HepG2 (cell line): Measurements from ENCODE around the gene CEP250. TPM values are rescaled to one million over a fixed set of nuclear protein-coding genes. Genes with fewer than 3 reads are reported as not detected.
A peak's percentile ranks its signal among the peaks of the same experiment; 100 is the strongest.

Experiments
- FOXJ3 ChIP-seq: sonication (generic); formaldehyde crosslinking; IDR thresholded peaks from 2 replicates; pipeline ENCODE4 v1.4.0; 2020; ENCODE audit warnings: missing genetic modification reagents, mild to moderate bottlenecking, borderline replicate concordance
- GATAD1 ChIP-seq: IDR thresholded peaks from 2 replicates; pipeline ENCODE4 v1.6.1; 2016; ENCODE audit warnings: missing genetic modification reagents, missing compliant biosample characterization
- HDAC6 ChIP-seq: fragments of 200-600 bp; sonication (generic); IDR thresholded peaks from 2 replicates; pipeline ENCODE4 v1.7.0; 2017; ENCODE audit warnings: mild to moderate bottlenecking, antibody characterized with exemption, low read length, low read depth
- JUN ChIP-seq: sonication (generic); formaldehyde crosslinking; IDR thresholded peaks from 2 replicates; pipeline ENCODE4 v1.4.0; 2020; ENCODE audit warnings: mild to moderate bottlenecking, missing genetic modification reagents
- MTA1 ChIP-seq: sonication (generic); formaldehyde crosslinking; IDR thresholded peaks from 2 replicates; pipeline ENCODE4 v1.4.0; 2020; ENCODE audit warnings: missing genetic modification reagents, mild to moderate bottlenecking, borderline replicate concordance
- MTERF4 ChIP-seq: sonication (generic); formaldehyde crosslinking; IDR thresholded peaks from 2 replicates; pipeline ENCODE4 v1.8.0; 2023; ENCODE audit warnings: mild to moderate bottlenecking, missing genetic modification reagents
- NFIC ChIP-seq: IDR thresholded peaks from 2 replicates; pipeline ENCODE4 v1.6.1; 2012; ENCODE audit warnings: mild to moderate bottlenecking, low read length, inconsistent platforms
- POLR2AphosphoS2 ChIP-seq: IDR thresholded peaks from 2 replicates; pipeline ENCODE4 v1.6.1; 2011; ENCODE audit warnings: low read depth, low read length, improper control_type of control experiment
- PPARG ChIP-seq: conservative IDR thresholded peaks from 2 replicates; pipeline ENCODE4 v1.6.1; 2016; ENCODE audit warnings: missing biosample characterization, missing genetic modification reagents
- ZKSCAN8 ChIP-seq: IDR thresholded peaks from 2 replicates; pipeline ENCODE4 v1.6.1; 2016; ENCODE audit warnings: borderline replicate concordance, missing genetic modification reagents, missing compliant biosample characterization
- ZNF143 ChIP-seq: sonication (generic); formaldehyde crosslinking; IDR thresholded peaks from 2 replicates; pipeline ENCODE4 v1.4.0; 2020; ENCODE audit warnings: missing genetic modification reagents
- ZNF180 ChIP-seq: sonication (generic); formaldehyde crosslinking; IDR thresholded peaks from 2 replicates; pipeline ENCODE4 v1.4.0; 2020; ENCODE audit warnings: low read depth, missing genetic modification reagents, borderline replicate concordance
- ZNF547 ChIP-seq: sonication (generic); formaldehyde crosslinking; IDR thresholded peaks from 2 replicates; pipeline ENCODE4 v1.5.1; 2020; ENCODE audit warnings: mild to moderate bottlenecking, missing genetic modification reagents
- ZNF577 ChIP-seq: sonication (generic); formaldehyde crosslinking; IDR thresholded peaks from 2 replicates; pipeline ENCODE4 v1.4.0; 2020; ENCODE audit warnings: mild to moderate bottlenecking, low read depth, missing genetic modification reagents, borderline replicate concordance
- ZNF816 ChIP-seq: sonication (generic); formaldehyde crosslinking; IDR thresholded peaks from 2 replicates; pipeline ENCODE4 v1.8.0; 2022; ENCODE audit warnings: missing genetic modification reagents, mild to moderate bottlenecking, borderline replicate concordance
- polyA plus RNA-seq, 8 experiments: library from polyadenylated mRNA; depleted of rRNA in 3 of 8; stranded (reverse) in 7 of 8; unstranded in 1 of 8; fragments of >200 nt; fragmentation: Illumina TruSeq in 4 of 8; extraction: Trizol in 4 of 8; gene quantifications; 2 replicates each; pipeline versions ENCODE4 v1.2.1 to v1.2.3, GENCODE V29; 2011 to 2016; ENCODE audit warnings: low read depth in 4 of 8, missing spikeins in 1 of 8, mixed read lengths in 1 of 8; ENCODE audit not compliant: insufficient read depth in 1 of 8
- total RNA-seq, 5 experiments: library from RNA; depleted of rRNA; stranded (reverse); fragments of >200 nt; fragmentation: Illumina TruSeq; extraction: Trizol; gene quantifications; 2 replicates each; pipeline ENCODE4 v1.2.3, GENCODE V29; 2016; ENCODE audit warnings: low read depth in 1 of 5
- TF ChIP-seq, protein P1 (sequence below): sonication (generic); formaldehyde crosslinking; IDR thresholded peaks from 2 replicates; pipeline ENCODE4 v1.4.0; 2020; ENCODE audit warnings: missing genetic modification reagents, borderline replicate concordance
- TF ChIP-seq, protein P2 (sequence below): sonication (generic); formaldehyde crosslinking; IDR thresholded peaks from 2 replicates; pipeline ENCODE4 v1.5.0; 2020; ENCODE audit warnings: mild to moderate bottlenecking, missing genetic modification reagents
- TF ChIP-seq, protein P3 (sequence below): sonication (generic); formaldehyde crosslinking; conservative IDR thresholded peaks from 2 replicates; pipeline ENCODE4 v1.4.0; 2020; ENCODE audit warnings: missing genetic modification reagents

The CEP250 gene
- total and polyA plus RNA-seq, 2 of the 13 experiments (the other 11 are each of a cell fraction or from before 2014, with no cell fraction given) = 28.8 to 55.3 TPM

- TF ChIP-seq ZNF143 (CRISPR knock-in tag) (no peak), ZNF577 (no peak; the same call in 1 of the 2 replicates), PPARG (CRISPR knock-in tag) (peak; percentile 69), ZNF547 (peak; percentile 94), MTA1 (CRISPR knock-in tag) (peak; percentile 60; the same call in 1 of the 2 replicates), ZNF180 (CRISPR knock-in tag) (no peak), ZNF816 (CRISPR knock-in tag) (no peak; the same call in 1 of the 2 replicates), NFIC (no peak), MTERF4 (CRISPR knock-in tag) (peak; percentile 90; the same call in 1 of the 2 replicates), JUN (CRISPR knock-in tag) (no peak; the same call in 1 of the 2 replicates), HDAC6 (no peak), FOXJ3 (CRISPR knock-in tag) (no peak), ZKSCAN8 (no peak), GATAD1 (CRISPR knock-in tag) (peak; percentile 89), POLR2AphosphoS2 (no peak)
- TF ChIP-seq, protein P1, sequence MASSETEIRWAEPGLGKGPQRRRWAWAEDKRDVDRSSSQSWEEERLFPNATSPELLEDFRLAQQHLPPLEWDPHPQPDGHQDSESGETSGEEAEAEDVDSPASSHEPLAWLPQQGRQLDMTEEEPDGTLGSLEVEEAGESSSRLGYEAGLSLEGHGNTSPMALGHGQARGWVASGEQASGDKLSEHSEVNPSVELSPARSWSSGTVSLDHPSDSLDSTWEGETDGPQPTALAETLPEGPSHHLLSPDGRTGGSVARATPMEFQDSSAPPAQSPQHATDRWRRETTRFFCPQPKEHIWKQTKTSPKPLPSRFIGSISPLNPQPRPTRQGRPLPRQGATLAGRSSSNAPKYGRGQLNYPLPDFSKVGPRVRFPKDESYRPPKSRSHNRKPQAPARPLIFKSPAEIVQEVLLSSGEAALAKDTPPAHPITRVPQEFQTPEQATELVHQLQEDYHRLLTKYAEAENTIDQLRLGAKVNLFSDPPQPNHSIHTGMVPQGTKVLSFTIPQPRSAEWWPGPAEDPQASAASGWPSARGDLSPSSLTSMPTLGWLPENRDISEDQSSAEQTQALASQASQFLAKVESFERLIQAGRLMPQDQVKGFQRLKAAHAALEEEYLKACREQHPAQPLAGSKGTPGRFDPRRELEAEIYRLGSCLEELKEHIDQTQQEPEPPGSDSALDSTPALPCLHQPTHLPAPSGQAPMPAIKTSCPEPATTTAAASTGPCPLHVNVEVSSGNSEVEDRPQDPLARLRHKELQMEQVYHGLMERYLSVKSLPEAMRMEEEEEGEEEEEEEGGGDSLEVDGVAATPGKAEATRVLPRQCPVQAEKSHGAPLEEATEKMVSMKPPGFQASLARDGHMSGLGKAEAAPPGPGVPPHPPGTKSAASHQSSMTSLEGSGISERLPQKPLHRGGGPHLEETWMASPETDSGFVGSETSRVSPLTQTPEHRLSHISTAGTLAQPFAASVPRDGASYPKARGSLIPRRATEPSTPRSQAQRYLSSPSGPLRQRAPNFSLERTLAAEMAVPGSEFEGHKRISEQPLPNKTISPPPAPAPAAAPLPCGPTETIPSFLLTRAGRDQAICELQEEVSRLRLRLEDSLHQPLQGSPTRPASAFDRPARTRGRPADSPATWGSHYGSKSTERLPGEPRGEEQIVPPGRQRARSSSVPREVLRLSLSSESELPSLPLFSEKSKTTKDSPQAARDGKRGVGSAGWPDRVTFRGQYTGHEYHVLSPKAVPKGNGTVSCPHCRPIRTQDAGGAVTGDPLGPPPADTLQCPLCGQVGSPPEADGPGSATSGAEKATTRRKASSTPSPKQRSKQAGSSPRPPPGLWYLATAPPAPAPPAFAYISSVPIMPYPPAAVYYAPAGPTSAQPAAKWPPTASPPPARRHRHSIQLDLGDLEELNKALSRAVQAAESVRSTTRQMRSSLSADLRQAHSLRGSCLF (CRISPR knock-in tag) = no peak
- TF ChIP-seq, protein P2, sequence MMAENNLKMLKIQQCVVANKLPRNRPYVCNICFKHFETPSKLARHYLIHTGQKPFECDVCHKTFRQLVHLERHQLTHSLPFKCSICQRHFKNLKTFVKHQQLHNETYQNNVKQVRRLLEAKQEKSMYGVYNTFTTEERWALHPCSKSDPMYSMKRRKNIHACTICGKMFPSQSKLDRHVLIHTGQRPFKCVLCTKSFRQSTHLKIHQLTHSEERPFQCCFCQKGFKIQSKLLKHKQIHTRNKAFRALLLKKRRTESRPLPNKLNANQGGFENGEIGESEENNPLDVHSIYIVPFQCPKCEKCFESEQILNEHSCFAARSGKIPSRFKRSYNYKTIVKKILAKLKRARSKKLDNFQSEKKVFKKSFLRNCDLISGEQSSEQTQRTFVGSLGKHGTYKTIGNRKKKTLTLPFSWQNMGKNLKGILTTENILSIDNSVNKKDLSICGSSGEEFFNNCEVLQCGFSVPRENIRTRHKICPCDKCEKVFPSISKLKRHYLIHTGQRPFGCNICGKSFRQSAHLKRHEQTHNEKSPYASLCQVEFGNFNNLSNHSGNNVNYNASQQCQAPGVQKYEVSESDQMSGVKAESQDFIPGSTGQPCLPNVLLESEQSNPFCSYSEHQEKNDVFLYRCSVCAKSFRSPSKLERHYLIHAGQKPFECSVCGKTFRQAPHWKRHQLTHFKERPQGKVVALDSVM = peak; percentile 81
- TF ChIP-seq, protein P3, sequence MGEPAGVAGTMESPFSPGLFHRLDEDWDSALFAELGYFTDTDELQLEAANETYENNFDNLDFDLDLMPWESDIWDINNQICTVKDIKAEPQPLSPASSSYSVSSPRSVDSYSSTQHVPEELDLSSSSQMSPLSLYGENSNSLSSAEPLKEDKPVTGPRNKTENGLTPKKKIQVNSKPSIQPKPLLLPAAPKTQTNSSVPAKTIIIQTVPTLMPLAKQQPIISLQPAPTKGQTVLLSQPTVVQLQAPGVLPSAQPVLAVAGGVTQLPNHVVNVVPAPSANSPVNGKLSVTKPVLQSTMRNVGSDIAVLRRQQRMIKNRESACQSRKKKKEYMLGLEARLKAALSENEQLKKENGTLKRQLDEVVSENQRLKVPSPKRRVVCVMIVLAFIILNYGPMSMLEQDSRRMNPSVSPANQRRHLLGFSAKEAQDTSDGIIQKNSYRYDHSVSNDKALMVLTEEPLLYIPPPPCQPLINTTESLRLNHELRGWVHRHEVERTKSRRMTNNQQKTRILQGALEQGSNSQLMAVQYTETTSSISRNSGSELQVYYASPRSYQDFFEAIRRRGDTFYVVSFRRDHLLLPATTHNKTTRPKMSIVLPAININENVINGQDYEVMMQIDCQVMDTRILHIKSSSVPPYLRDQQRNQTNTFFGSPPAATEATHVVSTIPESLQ (CRISPR knock-in tag) = 0 out of 2 replicates have a peak, but pooled peaks have one; percentile 38
Observed at GRCh38 chr20:35541783-35542662, 86.6 kb downstream of the CEP250 start, which contains the start of gene ERGIC3 (continued).
